NOMO-1 treated with dmso at 0.1 percent for 144 hours (cell line): ENCODE data around the gene INO80C.
"Not testable (repeated sequence)": the region's sequence is repeated elsewhere in the genome, so short reads cannot be mapped to it uniquely, and the experiment has no call there.

ENCODE experiments used
- DNase-seq: peaks from one replicate; lab custom pipeline; 2025; ENCODE audit not compliant: unreplicated experiment; lab: John Stamatoyannopoulos, UW

The INO80C gene

DNA sequence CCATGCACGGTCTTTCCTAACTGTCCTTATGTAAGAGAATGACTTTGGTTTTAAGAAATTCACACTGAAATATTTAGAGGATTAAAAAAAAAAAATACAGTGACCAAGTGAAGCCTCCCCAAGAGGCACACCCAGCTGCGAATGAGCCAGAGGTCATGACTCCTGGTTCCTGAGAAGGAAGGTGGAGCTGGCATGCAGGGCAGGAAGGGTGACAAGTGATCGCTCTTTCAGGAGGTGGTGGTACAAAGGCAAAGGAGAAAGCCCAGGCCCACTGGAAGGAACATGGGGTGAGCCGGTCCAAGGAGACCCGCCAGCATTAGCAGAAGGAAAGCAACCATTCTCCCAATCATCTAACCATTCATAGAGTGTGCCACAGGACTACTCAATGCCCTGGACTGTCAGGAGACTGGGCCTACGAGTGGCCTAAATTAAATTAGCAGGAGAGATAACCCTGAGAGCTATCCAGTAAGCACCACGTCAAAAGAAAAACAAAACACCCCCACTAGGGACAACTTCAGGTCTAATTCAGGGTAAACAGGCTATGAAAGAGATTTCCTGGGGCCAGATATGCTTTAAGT lies 7.8 kb downstream of the INO80C start:
- no peak for DNase-seq

GRCh38 chr18:35489281-35489680 lies 8.5 kb downstream of the INO80C start:
- not testable (repeated sequence) for DNase-seq

DNA sequence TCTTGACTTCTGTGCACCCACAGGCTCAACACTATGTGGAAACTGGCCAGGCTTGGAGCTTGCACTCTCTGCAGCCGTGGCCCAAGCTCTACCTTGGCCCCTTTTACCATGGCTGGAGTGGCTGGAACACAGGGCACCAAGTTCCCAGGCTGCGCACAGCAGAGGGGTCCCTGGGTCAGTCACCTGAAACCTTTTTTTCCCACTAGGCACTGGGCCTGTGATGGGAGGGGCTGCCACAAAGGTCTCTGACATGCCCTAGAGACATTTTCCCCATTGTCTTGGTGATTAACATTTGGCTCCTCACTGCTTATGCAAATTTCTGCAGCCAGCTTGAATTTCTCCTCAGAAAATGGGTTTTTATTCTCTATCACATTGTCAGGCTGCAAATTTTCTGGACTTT lies 9.4 kb downstream of the INO80C start:
- DNase-seq, result not testable (repeated sequence)

DNA sequence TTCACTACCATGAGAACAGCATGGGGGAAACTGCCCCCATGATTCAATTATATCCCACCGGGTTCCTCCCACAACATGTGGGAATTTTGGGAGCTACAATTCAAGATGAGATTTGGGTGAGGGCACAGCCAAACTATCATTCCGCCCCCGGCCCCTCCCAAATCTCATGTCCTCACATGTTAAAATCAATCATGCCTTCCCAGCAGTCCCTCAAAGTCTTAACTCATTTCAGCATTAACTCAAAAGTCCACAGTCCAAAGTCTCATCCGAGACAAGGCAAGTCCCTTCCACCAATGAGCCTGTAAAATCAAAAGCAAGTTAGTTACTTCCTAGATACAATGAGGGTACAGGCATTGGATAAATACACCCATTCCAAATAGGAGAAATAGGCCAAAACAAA lies 10.2 kb downstream of the INO80C start:
- DNase-seq, result not testable (repeated sequence)

DNA sequence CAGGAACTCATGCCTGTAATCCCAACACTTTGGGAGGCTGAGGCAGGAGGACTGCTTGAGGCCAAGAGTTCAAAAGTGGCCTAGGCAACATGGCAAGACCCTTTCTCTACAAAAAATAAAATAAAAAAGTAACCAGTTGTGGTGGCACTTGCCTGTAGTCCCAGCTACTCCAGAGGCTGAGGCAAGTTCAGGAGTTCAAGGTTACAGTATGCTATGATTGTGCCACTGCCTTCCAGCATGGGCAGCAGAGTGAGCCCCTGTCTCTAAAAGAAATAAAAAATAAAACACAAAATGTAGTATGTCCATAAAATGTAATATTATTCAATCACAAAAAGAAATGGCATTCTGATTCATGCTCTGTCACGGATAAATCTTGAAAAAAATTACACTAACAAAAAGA lies 11.9 kb downstream of the INO80C start:
- DNase-seq, result no peak

- DNase-seq, result no peak
Observed at GRCh38 chr18:35484034-35484433, 13.7 kb downstream of the INO80C start.

DNA sequence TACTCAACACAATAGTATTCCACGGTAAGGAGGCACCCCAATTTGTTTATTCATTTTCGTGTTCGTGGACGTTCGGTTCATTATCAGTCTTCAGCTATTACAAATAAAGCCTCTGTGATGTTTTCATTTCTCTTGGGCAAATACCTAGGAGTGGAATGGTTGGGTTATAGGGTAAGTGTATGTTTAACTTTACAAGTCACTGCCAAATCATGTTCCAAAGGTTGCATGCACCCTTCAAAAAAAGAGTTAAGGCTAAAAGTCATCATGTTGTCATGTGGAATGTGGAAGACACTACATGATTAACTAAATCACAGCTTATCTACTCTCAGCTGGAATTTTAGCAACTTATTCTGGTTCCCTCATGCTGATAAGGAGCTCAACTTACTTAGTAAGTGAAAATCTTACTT lies 15.8 kb downstream of the INO80C start:
- no peak for DNase-seq

DNA sequence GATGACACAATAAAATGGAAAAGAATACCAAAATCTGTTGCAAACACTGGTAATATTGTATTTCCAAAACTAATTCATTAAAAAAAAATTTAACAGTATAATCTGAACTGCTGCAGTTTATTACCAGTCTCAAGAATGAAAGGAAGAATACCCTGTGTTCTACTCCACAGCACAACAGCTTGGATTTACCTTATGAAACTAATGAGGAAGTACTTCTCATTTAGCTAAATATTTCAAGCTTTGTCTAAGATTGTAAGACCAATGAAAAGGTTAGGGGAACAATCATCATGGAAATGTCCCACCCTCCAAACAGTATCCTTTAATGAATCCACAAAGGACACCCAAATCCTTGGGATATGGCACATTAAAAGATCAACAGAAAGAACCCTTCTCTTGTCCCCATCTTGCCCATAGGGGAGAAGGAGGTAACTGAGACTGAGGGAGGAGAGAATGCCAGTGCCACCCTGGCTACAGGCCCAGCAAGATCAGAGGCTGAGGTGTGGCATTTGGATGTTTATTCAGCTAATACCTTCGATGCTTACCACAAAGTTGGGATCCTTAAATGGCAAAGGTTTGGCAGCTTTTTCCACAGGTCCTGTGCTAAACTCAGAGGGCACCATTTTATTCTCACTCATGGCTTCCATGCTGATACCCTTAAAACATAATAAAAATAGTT lies 17.7 kb downstream of the INO80C start:
- no peak for DNase-seq

DNA sequence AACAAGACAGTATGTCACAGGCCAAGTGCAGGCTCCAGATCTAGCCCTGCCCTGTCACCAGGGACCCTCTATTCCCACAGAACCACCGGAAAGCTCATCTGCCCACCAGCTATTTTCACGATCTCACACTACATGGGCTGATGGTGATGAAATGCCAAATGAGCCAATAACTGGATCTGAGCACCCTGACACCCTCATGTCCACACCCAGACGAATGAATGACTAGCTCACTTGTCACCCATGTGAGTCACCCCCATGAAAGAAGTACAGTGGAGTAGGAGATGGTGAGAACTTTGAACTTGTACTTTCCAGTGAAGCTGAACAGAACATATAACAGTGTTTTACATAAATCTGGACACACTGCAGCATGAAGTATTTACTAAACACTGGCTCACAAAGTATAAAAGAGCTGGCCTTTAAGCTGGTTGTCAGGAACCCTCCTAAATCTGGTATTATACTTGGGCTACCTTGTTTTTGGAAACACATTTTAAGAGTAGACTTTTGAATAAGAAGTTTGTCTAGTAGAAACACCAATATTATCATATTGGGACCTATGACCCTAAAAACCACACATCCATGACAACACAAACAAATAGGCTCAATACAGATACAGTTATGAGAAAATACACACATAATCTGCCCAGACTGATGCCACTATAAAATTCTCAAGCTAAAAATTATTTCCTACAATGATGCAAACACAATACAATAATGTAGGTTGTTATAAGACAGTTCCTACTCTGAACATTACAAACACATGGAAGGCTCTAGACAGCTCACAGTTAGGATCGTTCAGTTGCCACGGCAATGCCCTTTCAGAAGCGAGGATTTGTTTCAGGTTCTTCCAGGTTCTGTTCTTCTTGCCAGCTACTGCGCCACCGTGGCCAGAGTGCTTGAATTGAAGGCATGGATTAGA lies 19.0 kb downstream of the INO80C start:
- no peak for DNase-seq

GRCh38 chr18:35477974-35478373 lies 19.8 kb downstream of the INO80C start:
- no peak for DNase-seq

GRCh38 chr18:35477497-35477896 lies 20.3 kb downstream of the INO80C start:
- DNase-seq, result no peak

DNA sequence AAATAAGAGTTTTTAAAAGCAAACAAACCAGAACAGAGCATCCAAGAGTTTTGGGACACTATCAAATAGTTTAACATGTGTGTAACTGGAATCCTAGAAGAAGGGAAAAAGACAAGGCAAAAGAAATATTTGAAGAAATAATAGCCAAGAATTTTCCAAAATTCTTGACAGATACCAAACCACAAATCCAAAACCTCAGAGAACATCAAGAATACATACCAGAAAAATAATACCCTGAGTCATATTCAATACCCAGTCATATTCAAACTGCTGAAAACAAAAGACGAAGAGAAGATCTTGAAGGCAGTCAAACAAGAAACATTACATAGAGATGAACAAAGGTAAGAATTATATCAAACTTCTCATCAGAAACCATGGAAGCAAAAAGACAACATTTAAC lies 22.9 kb downstream of the INO80C start:
- no peak for DNase-seq

GRCh38 chr18:35473562-35473961 lies 24.2 kb downstream of the INO80C start:
- no peak for DNase-seq

GRCh38 chr18:35470435-35470834 lies 27.3 kb downstream of the INO80C start:
- no peak for DNase-seq

DNA sequence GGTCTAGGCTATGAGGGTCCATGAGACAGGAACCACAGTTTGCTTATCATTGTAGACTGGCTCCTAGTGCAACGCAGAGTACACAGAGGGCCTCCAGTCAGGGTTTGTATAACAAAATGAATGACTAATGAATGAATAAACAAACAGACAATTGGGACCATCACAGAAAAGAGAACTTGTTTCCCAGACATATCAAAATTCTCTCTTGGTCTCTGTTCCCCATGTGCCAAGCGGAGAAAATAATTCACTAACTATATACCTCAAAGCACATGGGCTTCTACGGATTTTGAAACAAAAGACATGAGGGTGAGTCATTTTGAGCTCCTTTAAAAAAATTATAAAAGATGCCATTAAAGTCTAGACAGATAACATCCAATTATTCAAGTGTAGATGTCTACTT lies 28.0 kb downstream of the INO80C start:
- DNase-seq, result no peak

GRCh38 chr18:35468711-35469110 lies 29.0 kb downstream of the INO80C start:
- DNase-seq, result no peak

- no peak for DNase-seq
Observed at GRCh38 chr18:35467624-35468016, 30.1 kb downstream of the INO80C start.

GRCh38 chr18:35466815-35467623 lies 30.7 kb downstream of the INO80C start:
- DNase-seq, result no peak

GRCh38 chr18:35466334-35466733 lies 31.4 kb downstream of the INO80C start:
- no peak for DNase-seq

GRCh38 chr18:35465329-35465728 lies 32.4 kb downstream of the INO80C start:
- DNase-seq, result no peak

DNA sequence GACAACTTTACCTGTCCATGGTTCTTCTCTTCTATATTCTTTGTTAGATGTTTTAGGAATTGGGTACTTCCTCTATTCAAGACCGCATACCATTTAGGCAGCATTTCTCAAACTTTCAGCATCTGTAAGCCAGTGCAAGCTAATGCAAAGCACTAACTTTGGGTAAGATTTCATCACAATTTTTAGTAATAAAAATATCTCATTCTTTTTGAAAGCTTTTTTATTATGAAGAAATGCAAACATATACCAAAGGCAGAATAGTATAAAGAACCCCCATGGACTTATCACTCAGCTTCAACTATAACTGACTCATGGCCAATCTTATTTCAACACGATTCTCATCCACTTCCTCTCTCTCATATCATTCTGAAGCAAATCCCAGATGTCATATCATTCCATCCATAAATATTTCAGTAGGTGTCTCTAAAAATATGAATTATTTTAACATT lies 32.9 kb downstream of the INO80C start:
- DNase-seq, result peak; percentile 13
